HG02763 (cell line): Measurements from ENCODE around the gene LRIG3.

ENCODE experiments used
- ATAC-seq: cut with Tn5 transposase; IDR thresholded peaks from one replicate; pipeline ENCODE4 v1.9.1; 2021; ENCODE audit warnings: mild to moderate bottlenecking, moderate library complexity; ENCODE audit not compliant: unreplicated experiment

Gene LRIG3

DNA sequence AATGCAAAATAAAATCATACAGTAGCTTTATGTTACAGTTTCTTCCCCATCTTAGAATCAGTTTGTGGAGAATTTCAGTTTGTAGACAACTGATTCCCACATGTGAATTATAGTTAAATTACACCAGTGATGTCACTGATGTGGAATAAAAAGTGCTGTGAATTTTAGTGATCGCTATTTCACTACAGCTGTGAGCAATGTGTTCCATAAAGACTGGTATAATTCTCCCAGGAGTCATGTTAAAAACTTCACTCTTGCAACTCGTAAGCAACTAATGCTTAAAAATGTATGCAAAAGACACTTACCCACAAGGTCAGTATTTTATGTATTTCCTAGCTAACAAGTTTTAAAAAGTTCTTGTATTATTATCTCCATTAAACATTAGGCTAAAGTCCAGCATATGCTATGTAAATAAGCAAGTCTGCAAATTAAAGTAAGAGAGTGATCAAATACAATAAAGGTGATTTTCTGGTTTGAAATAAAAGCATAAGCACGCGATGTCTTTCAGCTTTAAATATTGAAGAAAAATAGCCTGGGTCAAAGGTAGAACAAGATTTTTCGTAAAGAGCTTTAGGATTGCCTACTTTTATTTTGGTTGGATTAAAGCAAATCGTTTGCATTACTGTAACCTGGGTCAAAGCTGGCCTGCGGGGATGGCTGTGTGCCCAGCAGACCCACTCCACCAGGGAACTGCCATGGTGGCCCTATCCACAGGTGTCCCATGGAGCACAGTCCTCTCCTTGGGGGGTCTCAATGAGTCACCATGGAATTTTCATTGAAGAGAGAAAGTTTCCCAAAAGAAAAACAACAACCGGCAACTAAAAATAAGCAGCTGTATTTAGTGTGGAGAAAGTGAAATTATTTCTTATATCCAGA, 12.7 kb upstream of the LRIG3 start:
- no peak for ATAC-seq

DNA sequence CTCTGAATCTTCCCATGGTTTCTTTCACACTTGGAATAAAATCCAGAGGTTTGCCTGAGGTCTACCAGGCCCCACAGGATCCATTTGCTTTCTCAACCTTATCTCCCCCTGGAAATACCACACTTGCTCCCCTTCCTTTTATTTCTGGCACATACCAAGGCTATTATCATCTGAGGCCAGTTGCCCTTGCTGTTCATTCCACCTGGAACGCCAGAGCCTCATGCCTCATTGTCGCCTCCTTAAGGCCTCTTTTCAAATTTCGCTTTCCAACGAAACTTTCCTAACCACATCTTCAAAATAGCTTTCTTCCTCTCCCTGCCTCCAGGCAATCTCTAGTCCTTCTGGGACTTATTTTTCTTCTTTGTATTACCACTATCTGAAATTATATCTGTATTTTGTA, 11.2 kb upstream of the LRIG3 start:
- ATAC-seq: no peak

DNA sequence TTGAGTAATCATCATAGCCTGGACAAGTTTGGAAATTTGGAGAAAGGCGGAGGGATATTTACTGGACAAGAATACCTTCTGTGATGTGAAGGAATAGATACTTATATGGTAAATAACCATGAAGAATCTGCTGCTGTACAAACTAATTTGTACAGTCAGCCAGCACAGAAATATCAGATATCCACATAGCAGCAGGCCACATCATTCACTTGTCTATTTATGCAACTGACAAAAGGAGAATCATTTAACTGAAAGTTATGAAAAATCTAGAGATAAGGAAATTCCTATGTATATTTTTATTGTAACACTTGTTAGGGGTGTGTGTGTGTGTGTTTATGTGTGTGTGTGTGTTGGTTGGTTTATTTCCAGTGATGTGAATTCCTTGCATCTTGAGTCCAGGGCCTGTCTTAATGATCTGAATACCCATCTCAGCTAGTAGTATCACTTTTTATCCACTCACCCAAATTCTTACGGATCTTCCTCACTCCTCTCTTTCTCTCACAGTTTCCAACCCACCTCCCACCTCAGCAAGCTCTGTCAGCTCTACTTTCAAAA, 10.5 kb upstream of the LRIG3 start:
- ATAC-seq: no peak

DNA sequence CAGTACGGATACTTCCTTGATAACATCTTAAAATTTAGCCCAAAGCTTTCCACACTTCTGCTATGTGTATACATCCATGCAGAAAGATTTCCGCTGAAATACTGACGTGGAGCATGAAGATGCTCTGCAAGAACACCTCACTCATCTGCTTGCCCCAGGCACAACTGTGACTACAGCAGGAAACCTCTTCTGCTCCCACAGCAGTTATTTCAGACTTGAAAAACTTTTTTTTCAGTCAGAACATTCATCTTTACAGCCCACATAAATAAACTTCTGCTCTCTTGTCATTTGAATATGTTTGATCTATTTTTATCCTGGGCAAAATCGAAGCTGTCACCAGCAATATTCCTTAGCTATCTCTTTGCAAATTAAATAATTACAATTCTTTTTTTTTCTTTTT, 6.8 kb upstream of the LRIG3 start:
- no peak for ATAC-seq

DNA sequence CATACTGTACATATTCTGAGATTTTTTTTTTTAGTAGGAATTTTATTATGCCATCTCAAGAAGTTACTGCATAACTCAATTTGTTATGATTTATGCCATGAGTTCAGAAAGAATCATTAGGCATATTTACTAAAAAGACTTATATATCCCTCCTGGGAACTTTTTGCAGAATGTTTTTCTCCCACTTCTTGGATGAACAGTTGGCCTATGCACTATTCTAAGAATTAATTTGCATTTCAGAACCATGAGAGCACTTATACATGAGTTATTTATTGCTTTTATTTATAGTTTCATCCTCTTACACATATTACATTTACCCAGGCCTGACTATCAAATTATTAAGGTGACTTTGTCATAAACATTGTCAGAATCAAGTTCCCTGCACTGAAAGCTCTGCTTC, 6.3 kb upstream of the LRIG3 start:
- no peak for ATAC-seq

DNA sequence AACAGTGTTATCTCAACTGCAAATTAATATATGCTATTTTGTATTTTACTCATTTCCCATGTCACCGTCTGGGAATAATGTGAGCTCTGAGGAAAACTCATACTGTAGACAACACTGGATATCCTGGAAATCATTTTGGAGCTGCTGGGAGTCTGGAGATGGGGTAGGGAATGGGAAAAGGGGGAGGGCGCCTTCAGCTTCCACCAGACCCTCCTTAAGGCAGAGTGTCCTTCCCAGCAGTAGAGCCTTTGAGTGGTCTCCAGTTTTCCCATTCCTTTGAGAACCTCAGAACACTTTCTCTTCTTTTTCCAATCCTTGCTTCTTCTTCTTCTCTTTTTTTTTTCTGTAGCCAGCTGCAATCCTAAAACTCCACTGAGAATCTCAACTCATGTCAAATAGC, 5.4 kb upstream of the LRIG3 start:
- ATAC-seq: no peak

DNA sequence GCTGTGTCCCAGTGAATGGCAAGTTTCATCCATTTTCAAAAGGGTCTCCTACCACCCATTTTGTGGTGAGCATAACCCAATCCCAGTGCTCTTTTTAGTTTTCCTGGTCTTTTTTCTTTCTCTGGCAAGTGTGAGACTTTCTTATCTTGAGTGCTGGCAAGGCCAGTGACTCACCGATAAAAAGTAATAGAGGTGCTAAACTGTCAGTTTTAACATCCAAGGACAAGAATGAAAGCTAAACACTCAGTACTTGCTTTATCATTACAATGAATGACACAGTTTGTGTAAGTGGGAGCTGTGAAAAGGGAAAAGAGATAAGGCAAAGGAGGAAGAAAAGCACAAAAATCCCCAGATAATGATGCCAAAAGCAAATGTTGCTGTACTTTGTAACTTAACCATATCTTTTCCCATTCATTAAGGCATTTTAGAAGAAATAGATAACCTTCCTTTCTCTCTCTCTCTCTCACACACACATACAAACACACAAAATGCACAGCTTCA, 4.9 kb upstream of the LRIG3 start:
- ATAC-seq: no peak

DNA sequence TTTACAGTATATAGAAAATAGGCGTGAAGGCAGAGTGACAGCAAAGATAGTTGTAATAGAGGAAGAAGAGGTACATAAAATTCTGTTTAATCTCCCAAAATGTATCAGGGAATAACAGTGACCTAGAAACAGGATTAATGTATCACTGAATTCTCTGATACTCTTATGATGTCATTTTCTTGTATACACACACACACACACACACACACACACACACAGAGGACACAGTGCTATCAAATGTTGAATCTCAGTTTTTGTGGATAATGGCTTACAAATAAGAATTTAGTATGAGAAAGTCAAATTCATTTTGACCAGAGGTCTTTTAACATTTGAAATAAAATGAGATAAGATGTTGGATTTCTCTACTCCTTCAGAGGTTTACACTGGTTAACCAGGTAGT, 4.3 kb upstream of the LRIG3 start:
- no peak for ATAC-seq

DNA sequence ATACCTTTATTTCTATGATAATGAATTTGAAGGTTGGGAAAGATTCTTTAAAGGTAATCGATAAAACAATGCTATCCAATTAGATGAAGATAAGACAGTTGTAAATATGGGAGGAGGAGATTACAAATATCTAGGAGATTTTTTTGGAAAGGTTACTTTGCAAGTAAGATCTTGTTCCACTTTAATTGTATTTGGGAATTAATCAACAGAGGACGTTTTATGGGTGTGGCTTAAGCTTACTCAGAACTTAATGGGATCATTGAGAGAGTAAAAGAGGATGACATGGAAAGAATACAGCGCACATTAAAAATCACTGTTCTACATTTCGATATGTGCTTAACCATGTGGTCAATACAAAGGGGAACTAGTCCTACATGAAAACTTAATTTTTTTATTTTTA, 3.5 kb upstream of the LRIG3 start:
- ATAC-seq: no peak

DNA sequence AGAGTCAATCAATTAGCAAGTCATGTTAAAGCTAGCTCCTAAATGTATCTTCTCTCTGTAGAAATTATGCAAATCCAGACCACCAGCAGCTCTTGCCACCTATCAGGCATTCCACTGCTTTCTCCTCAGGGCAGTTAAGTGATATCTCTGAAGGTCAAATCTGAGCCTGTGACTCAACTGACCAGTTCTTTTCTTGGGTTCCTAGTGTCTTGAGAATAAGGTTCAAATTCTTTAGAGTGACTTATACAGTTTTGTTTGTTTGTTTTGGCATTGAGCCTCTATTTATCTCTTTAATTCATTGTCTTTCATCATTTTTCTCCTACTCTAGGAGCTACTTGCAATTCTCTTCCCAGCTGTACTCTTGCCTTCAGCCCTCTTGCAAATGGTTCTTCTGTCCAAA, 2.5 kb upstream of the LRIG3 start:
- ATAC-seq: no peak

DNA sequence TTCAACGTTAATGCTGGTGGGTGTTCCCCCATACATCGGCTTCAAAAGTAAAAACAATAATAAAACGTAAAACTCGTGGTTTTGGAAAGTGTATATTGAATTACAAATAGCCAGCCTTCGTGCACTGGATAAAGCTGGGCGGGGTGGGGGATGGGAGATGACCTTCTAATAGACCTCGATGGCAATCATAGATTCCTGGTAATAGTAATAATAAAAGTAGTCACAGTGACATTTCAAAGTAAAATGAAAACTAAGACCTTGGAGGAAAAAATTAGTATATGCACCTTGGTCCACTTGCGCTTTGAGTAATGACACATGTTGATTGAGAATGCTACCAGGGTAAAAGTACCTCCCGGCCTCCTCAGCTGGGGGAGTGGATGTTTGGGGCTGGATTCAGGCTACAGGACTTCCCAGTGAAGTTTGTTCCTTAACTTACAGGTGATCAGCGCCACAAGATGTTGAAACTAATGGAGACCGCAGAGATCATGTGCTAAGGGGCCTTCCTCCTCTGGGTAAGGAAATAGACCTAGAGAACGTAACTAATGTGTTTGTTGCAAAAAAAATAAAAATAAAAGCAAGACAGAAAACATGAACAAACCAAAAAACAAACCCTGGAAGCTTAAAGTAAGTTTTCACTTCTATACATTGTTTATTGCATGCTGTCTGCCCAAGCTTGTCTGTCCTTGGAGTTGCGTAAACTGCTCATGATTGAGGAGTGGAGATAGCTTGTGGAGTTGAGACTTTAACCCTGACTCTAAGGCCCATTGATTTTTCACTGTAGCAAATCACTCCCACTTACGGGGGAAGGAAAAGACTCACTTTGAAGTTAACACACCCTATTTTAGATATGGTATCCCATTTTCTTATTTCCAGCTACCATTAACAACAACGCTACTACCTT, 907 bp upstream of the LRIG3 start:
- no peak for ATAC-seq

DNA sequence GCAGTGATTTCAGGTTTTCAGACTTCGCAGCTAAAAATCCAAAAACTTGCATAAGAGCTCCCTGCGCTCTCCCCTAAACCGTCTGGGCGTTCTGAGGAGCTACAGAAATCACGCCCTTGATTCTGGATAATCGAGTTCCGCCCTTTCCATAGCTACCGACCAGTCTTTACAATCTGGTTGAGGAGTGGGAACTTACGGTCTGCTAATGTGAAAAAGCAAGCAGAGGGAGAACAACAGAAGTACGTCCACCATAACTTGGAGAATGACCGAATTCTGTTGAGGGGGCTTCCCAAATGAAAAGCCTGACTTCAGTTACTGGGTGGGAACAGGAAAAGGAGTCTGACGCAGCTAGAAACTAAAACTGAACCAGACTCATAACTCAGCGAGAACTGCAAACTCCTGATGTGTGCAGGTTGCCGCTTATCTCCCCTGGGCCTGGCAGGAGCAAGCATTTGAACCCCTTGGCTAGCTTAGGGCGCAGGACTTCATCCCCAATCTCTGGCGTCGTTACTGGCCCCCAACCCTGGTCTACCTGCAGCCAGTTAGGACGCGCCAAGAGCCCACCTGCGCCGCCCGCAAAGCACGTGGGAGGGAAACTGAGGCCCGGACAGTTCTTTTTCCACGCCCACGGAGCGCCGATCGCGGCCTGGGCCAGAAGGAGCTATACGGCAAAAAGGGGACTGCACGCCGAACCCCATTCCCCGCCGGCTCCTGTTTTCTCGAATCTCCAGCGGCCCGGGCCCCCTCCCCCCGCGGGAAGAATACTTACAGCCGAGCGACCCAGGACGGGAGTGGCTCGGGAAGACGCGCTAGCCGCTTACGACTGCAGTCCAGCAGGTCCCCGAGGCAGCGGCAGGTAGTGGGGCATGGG, 838 bp downstream of the LRIG3 start:
- ATAC-seq: no peak

DNA sequence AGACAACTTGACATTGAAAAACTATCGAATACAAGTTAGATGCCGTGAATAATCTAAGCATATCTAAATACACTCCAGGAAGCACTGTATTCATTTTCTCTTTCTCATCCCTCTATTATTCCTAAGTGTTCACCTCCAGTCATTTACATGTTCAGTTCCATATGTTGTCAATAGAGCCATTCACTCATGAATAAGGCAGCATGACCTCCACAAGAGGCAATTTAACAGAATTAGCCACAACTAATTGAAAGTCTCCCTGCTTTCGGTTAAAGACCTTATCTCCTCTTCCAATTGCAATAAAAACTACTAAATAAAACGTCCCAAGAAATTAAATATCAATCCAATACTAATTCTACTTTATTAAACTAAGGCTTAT, 1.8 kb downstream of the LRIG3 start:
- ATAC-seq: no peak

DNA sequence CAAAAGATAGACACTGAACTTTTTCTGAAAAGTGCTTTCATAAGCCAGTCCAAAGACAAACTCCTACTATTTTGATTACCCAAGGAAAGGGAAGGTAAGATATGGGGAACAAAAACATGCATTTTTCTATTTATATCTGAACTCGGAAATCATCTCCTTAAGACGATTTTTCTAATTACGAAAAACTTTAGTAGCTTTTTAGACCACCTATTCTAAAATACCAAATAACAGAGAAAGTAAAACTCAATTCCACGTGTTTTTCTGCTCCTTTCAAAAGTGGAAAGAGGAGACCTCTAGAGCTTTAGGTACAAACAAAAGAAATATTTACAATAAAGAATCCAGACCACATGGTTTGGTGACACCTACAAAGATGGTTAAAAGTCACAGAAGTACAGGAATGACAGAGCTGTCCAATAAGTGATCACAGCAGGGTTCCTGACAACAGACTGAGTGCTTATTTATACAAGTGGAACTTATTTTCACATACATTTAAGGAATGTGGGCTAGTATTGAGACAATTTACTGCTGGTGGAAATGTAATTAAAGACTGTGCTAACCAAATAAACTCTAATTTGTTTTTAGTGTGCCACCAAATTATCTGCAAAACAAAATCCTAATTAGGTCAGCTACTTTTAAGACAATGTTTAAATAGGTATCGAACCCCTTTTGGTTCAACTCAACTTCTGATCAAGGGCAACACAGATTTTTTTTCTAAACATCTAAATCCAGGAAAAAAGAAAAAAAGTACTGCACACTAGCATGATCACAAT, 2.4 kb downstream of the LRIG3 start:
- ATAC-seq: no peak

DNA sequence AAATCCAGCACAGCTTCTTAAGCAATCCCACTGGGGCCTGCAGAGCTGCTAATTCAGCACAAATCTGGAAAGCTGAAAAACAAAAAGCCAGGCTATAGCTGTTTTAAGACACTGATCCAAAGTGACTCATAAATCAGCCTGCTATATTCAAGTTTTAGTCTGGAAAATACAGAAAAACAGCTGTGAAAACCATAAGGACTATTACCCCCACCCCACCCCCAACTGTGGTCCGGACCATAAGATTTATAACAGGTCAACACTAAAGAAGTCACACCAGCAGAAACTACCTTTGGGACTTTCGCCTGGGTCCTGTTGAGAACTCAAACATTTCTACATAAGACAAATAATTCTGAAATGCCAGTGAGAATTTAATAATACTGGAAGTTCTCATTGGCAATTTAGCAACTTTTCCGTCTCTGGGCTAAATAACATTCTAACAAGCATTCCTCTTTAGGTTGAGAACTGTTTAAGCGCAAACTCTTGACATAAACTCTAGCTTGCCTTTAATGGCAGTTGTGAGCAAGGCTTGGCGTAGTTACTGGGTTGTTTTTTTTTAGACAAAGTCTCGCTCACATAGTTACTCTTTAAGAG, 3.3 kb downstream of the LRIG3 start:
- ATAC-seq: no peak

DNA sequence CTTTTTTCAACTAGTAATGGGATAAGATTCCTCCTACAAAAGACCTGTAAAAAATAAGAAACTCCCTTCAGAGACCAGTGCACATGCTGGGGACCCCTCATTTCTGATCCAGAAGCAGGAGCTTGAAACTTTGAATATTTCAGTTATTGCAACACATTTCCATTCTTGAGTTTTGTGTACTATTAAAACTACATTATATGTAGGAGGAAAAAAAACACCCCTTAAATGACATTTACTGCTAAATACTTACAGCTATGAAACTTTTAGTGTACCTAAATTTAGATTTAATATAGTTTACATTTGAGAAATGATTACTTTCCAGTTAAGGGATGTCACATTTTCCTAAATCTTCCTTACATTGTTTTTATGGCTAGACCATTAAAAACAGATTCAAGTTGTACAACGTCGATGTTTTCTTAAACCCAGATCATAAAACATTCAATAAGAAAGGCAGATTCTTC, 4.1 kb downstream of the LRIG3 start:
- no peak for ATAC-seq

DNA sequence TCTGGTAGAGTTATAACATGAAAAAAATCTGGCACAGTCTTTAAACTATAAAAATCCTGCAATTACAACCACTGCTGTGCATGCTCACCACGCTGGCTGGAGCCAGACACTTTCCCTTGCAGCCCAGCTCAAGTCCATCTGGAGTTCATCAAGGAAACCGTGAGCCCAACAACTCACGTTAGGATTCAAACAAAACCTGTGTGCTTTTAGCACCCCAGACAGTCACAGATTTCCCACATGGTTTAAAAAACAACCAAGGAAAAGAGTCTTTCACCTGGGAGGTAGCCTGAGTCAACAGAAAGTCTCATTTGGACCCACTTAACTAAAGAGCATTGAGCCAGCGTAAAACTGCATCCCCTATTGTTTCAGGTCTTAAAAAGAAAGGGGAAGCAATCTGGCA, 4.7 kb downstream of the LRIG3 start:
- ATAC-seq: no peak

DNA sequence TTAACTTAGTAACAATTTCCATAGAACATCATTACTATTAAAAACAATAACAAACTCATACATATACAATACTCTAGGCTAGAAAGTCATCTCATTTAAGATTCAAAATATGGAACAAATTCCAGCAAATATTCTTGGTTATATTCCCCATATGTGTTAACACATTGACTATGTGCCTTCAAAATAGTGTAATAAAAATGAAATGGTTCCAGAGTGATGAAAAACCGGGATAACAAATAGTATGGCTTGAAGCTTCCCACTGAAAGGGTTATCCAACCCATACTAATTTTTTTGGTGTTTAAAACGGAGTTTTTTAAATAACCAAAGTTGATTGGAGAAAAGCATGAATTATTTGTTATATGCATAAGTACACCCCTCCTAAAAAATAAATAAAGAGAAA, 5.3 kb downstream of the LRIG3 start:
- no peak for ATAC-seq

DNA sequence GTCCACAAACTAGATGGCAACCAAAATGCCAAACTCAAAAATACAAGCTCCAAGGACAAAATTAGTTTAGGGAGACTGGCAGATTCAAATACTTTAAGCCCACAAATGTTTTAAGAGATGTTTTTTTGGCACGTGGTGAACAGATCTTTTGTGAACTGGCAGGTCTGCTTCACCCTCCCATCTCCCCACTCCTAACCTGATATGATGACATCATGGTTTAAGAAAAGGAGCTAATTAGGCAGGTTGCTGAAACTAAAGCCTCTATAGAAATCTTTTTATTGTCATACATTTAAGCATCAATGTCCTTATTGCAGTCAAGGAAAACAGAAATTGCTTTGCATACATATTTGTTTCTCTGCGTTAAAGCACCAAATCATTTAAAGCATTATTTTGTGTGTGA, 5.8 kb downstream of the LRIG3 start:
- no peak for ATAC-seq
